ENCODE data around the gene BEAN1.

BEAN1 gene

GRCh38 chr16:66420396-66420795, 6.7 kb upstream of the BEAN1 start:
- Mint-ChIP-seq H3K36me3 (ENCODE audit: low read depth) (no peaks in the 10 kb centered on the region), H3K27ac (no peak overlapping the region), H3K4me1 (ENCODE audit: low read depth) (peaks cover 43% of the 10 kb centered on the region), H3K4me3 (no peak overlapping the region), H3K9me3 (peaks cover 11% of the 10 kb centered on the region), H3K27me3 (peaks cover 53% of the 10 kb centered on the region)
- intact Hi-C loops (cut with micrococcal nuclease) = no loop called here

GRCh38 chr16:66421891-66422290, 5.2 kb upstream of the BEAN1 start:
- Mint-ChIP-seq H3K36me3 (ENCODE audit: low read depth) (no peaks in the 10 kb centered on the region), H3K27me3 (peaks cover 66% of the 10 kb centered on the region), H3K9me3 (peaks cover 7% of the 10 kb centered on the region)

DNA sequence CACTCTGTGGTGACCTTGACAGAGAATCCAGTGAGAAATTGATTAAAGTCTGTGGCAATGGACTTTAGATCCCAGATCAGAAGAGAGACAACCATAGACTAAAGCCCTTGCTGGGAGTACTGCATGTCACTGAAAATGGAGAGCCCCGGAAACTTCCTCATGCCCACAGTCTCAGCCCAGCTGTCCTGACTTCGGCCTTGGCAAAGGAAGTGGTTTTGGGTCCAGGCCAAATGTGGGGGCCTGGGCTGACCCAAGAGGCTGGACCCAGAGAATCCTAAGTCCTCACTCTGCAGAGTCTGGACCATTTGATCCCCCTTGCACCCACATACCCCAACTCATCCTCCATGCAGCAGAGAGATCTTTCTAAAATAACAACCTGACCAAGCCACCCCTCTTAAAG, 4.7 kb upstream of the BEAN1 start:
- H3K4me3 Mint-ChIP-seq = no peak overlapping the region
- peaks cover 2% of the 10 kb centered on the region for H3K9me3 Mint-ChIP-seq
- H3K36me3 Mint-ChIP-seq (ENCODE audit: low read depth) = no peaks in the 10 kb centered on the region
- H3K4me1 Mint-ChIP-seq (ENCODE audit: low read depth) = peaks cover 37% of the 10 kb centered on the region
- H3K27ac Mint-ChIP-seq = no peak overlapping the region
- intact Hi-C loops (cut with micrococcal nuclease) = no loop called here
- H3K27me3 Mint-ChIP-seq = peaks cover 66% of the 10 kb centered on the region

More at GRCh38 chr16:66421891-66422290, 5.2 kb upstream of the BEAN1 start:
- H3K27ac Mint-ChIP-seq = no peak overlapping the region
- H3K4me3 Mint-ChIP-seq = no peak overlapping the region
- H3K4me1 Mint-ChIP-seq (ENCODE audit: low read depth) = peaks cover 42% of the 10 kb centered on the region
- intact Hi-C loops (cut with micrococcal nuclease) = no loop called here

DNA sequence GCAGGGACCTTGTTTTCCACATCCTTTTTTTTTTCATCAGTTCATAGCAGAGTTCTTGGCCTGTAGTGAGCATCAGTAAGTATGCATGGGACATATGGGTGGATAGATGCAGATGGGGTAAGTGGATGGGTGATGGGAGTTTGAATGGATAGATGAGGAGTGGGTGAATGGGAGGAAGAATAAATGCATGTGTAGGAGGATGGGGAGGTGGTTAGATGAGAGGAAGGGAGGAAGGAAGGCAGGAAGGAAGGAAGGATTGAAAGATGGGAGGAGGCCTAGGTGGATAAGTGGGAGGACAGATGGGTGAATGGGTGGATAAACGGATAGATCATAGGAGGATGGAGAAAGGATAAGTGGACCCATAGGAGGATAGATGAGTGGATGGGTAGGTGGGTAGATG, 3.9 kb upstream of the BEAN1 start:
- Mint-ChIP-seq H3K27me3 (peaks cover 73% of the 10 kb centered on the region), H3K27ac (no peak overlapping the region), H3K4me3 (no peak overlapping the region), H3K4me1 (ENCODE audit: low read depth) (peaks cover 35% of the 10 kb centered on the region), H3K36me3 (ENCODE audit: low read depth) (no peaks in the 10 kb centered on the region), H3K9me3 (no peaks in the 10 kb centered on the region)
- intact Hi-C loops (cut with micrococcal nuclease) = no loop called here

GRCh38 chr16:66425651-66426050, 1.4 kb upstream of the BEAN1 start:
- intact Hi-C loops (cut with micrococcal nuclease) = no loop called here
- H3K4me1 Mint-ChIP-seq (ENCODE audit: low read depth) = peaks cover 29% of the 10 kb centered on the region
- H3K27me3 Mint-ChIP-seq = peaks cover 85% of the 10 kb centered on the region
- no peak overlapping the region for H3K4me3 Mint-ChIP-seq
- no peaks in the 10 kb centered on the region for H3K9me3 Mint-ChIP-seq
- H3K27ac Mint-ChIP-seq = no peak overlapping the region
- no peaks in the 10 kb centered on the region for H3K36me3 Mint-ChIP-seq (ENCODE audit: low read depth)

DNA sequence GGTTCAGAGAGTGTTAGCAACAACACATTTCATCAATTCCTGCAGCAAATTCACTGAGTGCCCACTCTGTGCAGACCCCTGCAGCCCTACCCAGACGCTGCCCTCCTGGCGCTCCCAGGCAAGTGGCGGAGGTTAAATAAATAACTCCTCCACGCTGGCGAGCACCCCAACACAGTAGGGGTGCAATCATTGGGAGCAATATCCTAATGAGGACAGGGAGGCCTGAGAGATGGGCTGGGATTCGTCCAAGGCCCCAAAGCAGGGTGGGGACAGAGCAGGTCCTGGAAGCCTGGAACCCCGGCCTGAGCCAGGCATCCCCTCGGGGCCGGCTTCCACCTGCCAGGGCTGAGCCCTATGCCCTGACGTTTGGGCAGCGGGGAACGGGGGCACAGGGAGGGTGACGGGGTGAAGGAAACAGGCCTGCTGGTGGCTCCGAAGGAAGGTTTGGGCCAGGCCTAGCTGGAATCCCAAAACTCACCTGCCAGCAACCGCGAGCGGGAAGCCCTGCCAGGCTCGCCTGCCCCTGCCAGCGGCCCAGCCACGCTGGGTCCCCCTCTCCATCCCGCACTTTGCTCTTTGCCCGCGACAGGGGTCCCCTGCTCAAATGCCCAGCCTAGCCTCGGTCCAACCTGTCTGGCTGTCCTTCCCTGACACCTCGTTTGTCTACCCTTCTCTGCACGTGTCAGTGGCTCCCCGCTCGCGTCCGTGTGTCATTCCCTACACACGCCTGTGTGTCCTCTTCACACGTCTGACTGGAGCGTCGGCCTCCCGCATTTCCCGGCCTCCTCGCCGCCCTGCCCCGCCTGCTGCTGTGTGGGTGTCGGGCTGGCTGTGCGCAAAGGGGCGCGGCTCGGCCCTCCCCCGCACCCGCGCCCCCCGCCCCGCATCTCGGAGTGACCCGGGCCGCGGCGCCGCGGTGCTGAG, 721 bp upstream of the BEAN1 start:
- H3K36me3 Mint-ChIP-seq (ENCODE audit: low read depth) = no peaks in the 10 kb centered on the region
- H3K9me3 Mint-ChIP-seq = no peaks in the 10 kb centered on the region
- no peak overlapping the region for H3K27ac Mint-ChIP-seq
- peaks cover 29% of the 10 kb centered on the region for H3K4me1 Mint-ChIP-seq (ENCODE audit: low read depth)
- no peak overlapping the region for H3K4me3 Mint-ChIP-seq
- intact Hi-C loops (cut with micrococcal nuclease) = no loop called here
- peaks cover 88% of the 10 kb centered on the region for H3K27me3 Mint-ChIP-seq

DNA sequence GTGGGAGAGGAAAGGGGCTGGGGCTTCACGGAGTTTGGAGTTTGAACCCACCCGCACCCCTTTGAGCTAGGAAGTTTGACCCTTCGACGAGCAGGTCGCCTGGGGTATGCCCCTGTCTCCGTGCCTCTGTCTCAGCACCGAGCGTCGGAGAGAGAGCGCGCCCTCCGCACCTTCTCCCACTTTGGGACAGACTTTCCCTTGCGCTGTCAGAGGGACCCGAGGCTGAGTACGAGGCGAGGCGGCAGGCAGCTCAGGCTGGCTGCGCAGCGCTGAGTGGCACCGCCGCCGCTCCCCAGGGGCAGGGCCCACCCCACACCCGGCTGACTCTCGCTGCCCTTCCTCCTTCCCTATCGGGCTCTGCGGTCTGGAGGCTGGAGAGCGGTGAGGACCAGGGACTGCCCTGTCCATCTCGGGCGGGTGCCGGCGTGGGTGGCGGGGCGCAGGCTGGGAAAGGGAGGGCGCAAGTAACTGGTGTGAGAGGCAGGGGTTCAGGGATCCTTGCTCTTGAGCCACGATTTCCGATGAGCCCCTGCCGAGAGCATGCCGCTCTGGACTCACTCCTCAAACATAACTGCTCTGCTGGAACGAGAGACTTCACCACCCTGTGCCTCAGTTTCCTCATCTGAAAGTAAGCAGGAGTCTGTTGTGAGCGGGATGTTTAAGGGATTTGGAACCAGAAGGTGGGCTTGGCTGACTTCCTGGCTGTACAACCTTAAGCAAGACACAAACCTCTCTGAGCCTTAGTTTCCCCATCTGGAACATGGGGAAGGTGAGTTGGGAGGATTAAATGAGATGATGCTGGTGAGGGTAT, 981 bp downstream of the BEAN1 start:
- Mint-ChIP-seq H3K4me1 (ENCODE audit: low read depth) (peaks cover 18% of the 10 kb centered on the region), H3K27ac (no peak overlapping the region), H3K4me3 (peak overlapping the region; percentile 57), H3K9me3 (no peaks in the 10 kb centered on the region), H3K27me3 (peaks cover 87% of the 10 kb centered on the region), H3K36me3 (ENCODE audit: low read depth) (no peaks in the 10 kb centered on the region)
- intact Hi-C loops (cut with micrococcal nuclease) = no loop called here

GRCh38 chr16:66428682-66429251, 1.7 kb downstream of the BEAN1 start:
- Mint-ChIP-seq H3K9me3 (no peaks in the 10 kb centered on the region), H3K4me1 (ENCODE audit: low read depth) (peaks cover 18% of the 10 kb centered on the region), H3K36me3 (ENCODE audit: low read depth) (no peaks in the 10 kb centered on the region), H3K4me3 (no peak overlapping the region), H3K27me3 (peaks cover 85% of the 10 kb centered on the region), H3K27ac (no peak overlapping the region)
- intact Hi-C loops (cut with micrococcal nuclease) = no loop called here

- no peak overlapping the region for H3K27ac Mint-ChIP-seq
These were observed 2.3 kb downstream of the BEAN1 start for GRCh38 chr16:66429290-66429962.

DNA sequence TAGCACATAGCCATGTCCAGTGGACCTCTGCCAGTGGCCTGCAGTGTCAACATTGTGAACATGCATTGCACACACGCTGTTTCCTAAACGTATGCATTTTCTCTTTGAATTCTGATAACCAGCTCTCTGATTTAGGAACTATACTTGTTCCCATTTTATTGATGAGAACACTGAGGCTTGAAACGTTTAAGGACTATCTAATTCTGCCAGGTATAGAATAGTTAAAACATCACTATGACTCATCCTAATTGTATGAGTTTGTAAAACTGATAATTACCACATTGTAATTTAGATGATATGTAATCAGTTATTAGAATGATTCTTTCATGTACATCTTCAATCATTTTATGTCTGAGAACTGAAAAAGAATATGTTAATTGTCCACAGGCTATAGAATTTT, 3.1 kb downstream of the BEAN1 start:
- Mint-ChIP-seq H3K4me3 (no peak overlapping the region), H3K9me3 (no peaks in the 10 kb centered on the region), H3K4me1 (ENCODE audit: low read depth) (peaks cover 18% of the 10 kb centered on the region), H3K27me3 (peaks cover 77% of the 10 kb centered on the region), H3K36me3 (ENCODE audit: low read depth) (no peaks in the 10 kb centered on the region), H3K27ac (no peak overlapping the region)
- intact Hi-C loops (cut with micrococcal nuclease) = no loop called here

More at GRCh38 chr16:66429290-66429962, 2.3 kb downstream of the BEAN1 start:
- H3K36me3 Mint-ChIP-seq (ENCODE audit: low read depth) = no peaks in the 10 kb centered on the region
- intact Hi-C loops (cut with micrococcal nuclease) = no loop called here
- no peaks in the 10 kb centered on the region for H3K9me3 Mint-ChIP-seq
- H3K27me3 Mint-ChIP-seq = peaks cover 83% of the 10 kb centered on the region
- peaks cover 18% of the 10 kb centered on the region for H3K4me1 Mint-ChIP-seq (ENCODE audit: low read depth)
- H3K4me3 Mint-ChIP-seq = no peak overlapping the region

GRCh38 chr16:66431760-66432159, 4.7 kb downstream of the BEAN1 start:
- H3K4me1 Mint-ChIP-seq (ENCODE audit: low read depth) = peaks cover 9% of the 10 kb centered on the region
- H3K36me3 Mint-ChIP-seq (ENCODE audit: low read depth) = no peaks in the 10 kb centered on the region
- intact Hi-C loops (cut with micrococcal nuclease) = no loop called here
- H3K9me3 Mint-ChIP-seq = no peaks in the 10 kb centered on the region
- no peak overlapping the region for H3K27ac Mint-ChIP-seq
- peaks cover 73% of the 10 kb centered on the region for H3K27me3 Mint-ChIP-seq
- H3K4me3 Mint-ChIP-seq = no peak overlapping the region

DNA sequence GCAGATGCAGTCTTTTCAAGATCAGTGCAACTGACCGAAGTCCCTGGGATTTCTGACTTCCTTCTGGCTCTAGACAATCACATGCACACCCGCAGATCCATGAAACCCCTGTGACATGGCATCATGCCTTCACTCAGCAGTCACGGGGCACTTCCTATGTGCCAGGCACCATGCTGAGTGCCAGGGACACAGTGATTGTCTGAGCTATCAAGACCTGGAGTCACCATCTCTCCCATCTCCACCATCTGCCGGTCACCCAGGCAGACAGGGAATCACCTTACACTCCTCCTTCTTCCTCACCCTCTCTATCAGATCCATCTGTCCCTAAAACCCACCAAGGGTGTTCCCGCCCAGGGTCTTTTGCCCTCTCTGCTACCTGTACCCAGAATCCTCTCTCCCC, 5.3 kb downstream of the BEAN1 start:
- Mint-ChIP-seq H3K4me3 (no peak overlapping the region), H3K27ac (no peak overlapping the region), H3K36me3 (ENCODE audit: low read depth) (no peaks in the 10 kb centered on the region)

GRCh38 chr16:66434619-66435430, 7.7 kb downstream of the BEAN1 start:
- H3K9me3 Mint-ChIP-seq = no peaks in the 10 kb centered on the region
- no peak overlapping the region for H3K4me3 Mint-ChIP-seq
- intact Hi-C loops (cut with micrococcal nuclease) = no loop called here
- H3K27me3 Mint-ChIP-seq = peaks cover 73% of the 10 kb centered on the region
- no peaks in the 10 kb centered on the region for H3K4me1 Mint-ChIP-seq (ENCODE audit: low read depth)
- no peak overlapping the region for H3K27ac Mint-ChIP-seq
- H3K36me3 Mint-ChIP-seq (ENCODE audit: low read depth) = no peaks in the 10 kb centered on the region

More for the DNA sequence above, 5.3 kb downstream of the BEAN1 start:
- intact Hi-C loops (cut with micrococcal nuclease) = no loop called here
- Mint-ChIP-seq H3K4me1 (ENCODE audit: low read depth) (peaks cover 8% of the 10 kb centered on the region), H3K27me3 (peaks cover 76% of the 10 kb centered on the region), H3K9me3 (no peaks in the 10 kb centered on the region)

All from dendritic cell treated with granulocyte-macrophage colony-stimulating factor and Interleukin-4, amounts not matched to agents 40 ng/mL and 50 ng/mL, for 4 days (primary cell).